Peyer's patch (tissue), 4 donors: Measurements from ENCODE around the gene PBX2.

Experiments used
- POLR2A ChIP-seq, 2 donors: fragments of 450-650 bp; IDR thresholded peaks; one replicate each; pipeline ENCODE4 v1.5.1; 2017; ENCODE audit warnings: antibody characterized with exemption in 2 of 2, mild to moderate bottlenecking in 2 of 2, moderate library complexity in 2 of 2
- TF ChIP-seq, protein P1 (sequence below), 6 experiments: fragments of 450-650 bp in 4 of 6; fragments of 200-600 bp in 2 of 6; sonication (generic) in 1 of 6; IDR thresholded peaks; one replicate each; pipeline ENCODE4 v1.5.1; 2017 to 2019; ENCODE audit warnings: antibody characterized with exemption in 6 of 6, mild to moderate bottlenecking in 3 of 6, moderate library complexity in 1 of 6

- TF ChIP-seq POLR2A (IDR thresholded peaks at IDR 0.05) = no peak
- TF ChIP-seq, protein P1, sequence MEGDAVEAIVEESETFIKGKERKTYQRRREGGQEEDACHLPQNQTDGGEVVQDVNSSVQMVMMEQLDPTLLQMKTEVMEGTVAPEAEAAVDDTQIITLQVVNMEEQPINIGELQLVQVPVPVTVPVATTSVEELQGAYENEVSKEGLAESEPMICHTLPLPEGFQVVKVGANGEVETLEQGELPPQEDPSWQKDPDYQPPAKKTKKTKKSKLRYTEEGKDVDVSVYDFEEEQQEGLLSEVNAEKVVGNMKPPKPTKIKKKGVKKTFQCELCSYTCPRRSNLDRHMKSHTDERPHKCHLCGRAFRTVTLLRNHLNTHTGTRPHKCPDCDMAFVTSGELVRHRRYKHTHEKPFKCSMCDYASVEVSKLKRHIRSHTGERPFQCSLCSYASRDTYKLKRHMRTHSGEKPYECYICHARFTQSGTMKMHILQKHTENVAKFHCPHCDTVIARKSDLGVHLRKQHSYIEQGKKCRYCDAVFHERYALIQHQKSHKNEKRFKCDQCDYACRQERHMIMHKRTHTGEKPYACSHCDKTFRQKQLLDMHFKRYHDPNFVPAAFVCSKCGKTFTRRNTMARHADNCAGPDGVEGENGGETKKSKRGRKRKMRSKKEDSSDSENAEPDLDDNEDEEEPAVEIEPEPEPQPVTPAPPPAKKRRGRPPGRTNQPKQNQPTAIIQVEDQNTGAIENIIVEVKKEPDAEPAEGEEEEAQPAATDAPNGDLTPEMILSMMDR (IDR thresholded peaks at IDR 0.05) = no peak
These were observed 52.5 kb downstream of the PBX2 start for GRCh38 chr6:32137454-32137853.
